A673 (cell line): ENCODE measurements around the gene WDR20. TPM values are rescaled to one million over a fixed set of nuclear protein-coding genes. Genes with fewer than 3 reads are reported as not detected.

Experiments
- BruUV-seq: library from RNA; stranded (reverse); fragments of 400-500 nt; replicated peaks from 2 replicates; lab custom pipeline; 2021; lab: Mats Ljungman, UMichigan
- CTCF ChIA-PET: fragments of 300-600 bp; sonication (Branson Sonifier 250); formaldehyde crosslinking; loops from one replicate; lab custom pipeline; 2022; ENCODE audit warnings: antibody characterized with exemption; lab: Charles Lee
- POLR2A ChIA-PET: fragments of 300-600 bp; sonication (Branson Sonifier 250); formaldehyde crosslinking; loops from one replicate; lab custom pipeline; 2022; ENCODE audit warnings: antibody characterized with exemption; ENCODE audit not compliant: low non-redundant PET; lab: Charles Lee
- DNase-seq: peaks from one replicate; pipeline ENCODE4 v3.0.0-alpha.2; 2015; ENCODE audit warnings: low spot score
- H3K27ac ChIP-seq: fragments of 200-600 bp; sonication (generic); 2 replicates; pipeline ENCODE4 v1.5.1; 2016; ENCODE audit warnings: mixed run types, low read depth, mild to moderate bottlenecking, mixed read lengths, antibody characterized with exemption, low read length; ENCODE audit not compliant: poor library complexity, severe bottlenecking
- H3K27me3 ChIP-seq: fragments of 200-600 bp; sonication (generic); replicated peaks from 2 replicates; pipeline ENCODE4 v1.6.1; 2017; ENCODE audit warnings: mixed run types, low read depth, mild to moderate bottlenecking, mixed read lengths, antibody characterized with exemption, low read length; ENCODE audit not compliant: insufficient read depth, poor library complexity
- H3K36me3 ChIP-seq: fragments of 200-600 bp; sonication (generic); 2 replicates; pipeline ENCODE4 v1.6.1; 2016; ENCODE audit warnings: mixed run types, mild to moderate bottlenecking, mixed read lengths, antibody characterized with exemption, low read length; ENCODE audit not compliant: insufficient read depth, poor library complexity, severe bottlenecking
- H3K4me1 ChIP-seq: fragments of 200-600 bp; sonication (generic); 2 replicates; pipeline ENCODE4 v1.6.1; 2017; ENCODE audit warnings: mixed run types, mild to moderate bottlenecking, mixed read lengths, antibody characterized with exemption, low read length; ENCODE audit not compliant: insufficient read depth, poor library complexity, severe bottlenecking
- H3K4me3 ChIP-seq: fragments of 200-600 bp; sonication (generic); 2 replicates; pipeline ENCODE4 v1.5.1; 2016; ENCODE audit warnings: low read depth, mixed run types, mild to moderate bottlenecking, mixed read lengths, low read length; ENCODE audit not compliant: poor library complexity, severe bottlenecking
- H3K9me3 ChIP-seq: fragments of 200-600 bp; sonication (generic); 2 replicates; pipeline ENCODE4 v1.6.1; 2016; ENCODE audit warnings: mixed run types, low read depth, mild to moderate bottlenecking, mixed read lengths, antibody characterized with exemption, low read length; ENCODE audit not compliant: poor library complexity, severe bottlenecking
- CTCF ChIP-seq: fragments of 300-800, 200-600 bp; sonication (generic); conservative IDR thresholded peaks from 2 replicates; pipeline ENCODE4 v1.5.1; 2017; ENCODE audit warnings: low read depth, mild to moderate bottlenecking, antibody characterized with exemption, low read length, moderate library complexity, mixed read lengths
- EZH2 ChIP-seq: fragments of 200-600 bp; sonication (generic); IDR thresholded peaks from 2 replicates; pipeline ENCODE4 v1.6.1; 2017; ENCODE audit warnings: borderline replicate concordance, low read depth, mild to moderate bottlenecking, mixed read lengths, antibody characterized with exemption, low read length; ENCODE audit not compliant: poor library complexity, severe bottlenecking
- intact Hi-C: fragments of 100-400 bp; cut with micrococcal nuclease; formaldehyde crosslinking; loops from one replicate; pipeline ENCODE4 v1.10.0; 2022; ENCODE audit not compliant: unreplicated experiment
- total RNA-seq: library from RNA; stranded (reverse); gene quantifications from 2 replicates; pipeline ENCODE4 v1.2.3, GENCODE V29; 2021

The WDR20 gene
- total RNA-seq, 1 experiment from 2014 or later: 28.3 TPM

- peak; percentile 79 for DNase-seq
- POLR2A ChIA-PET: no interaction called here
- Histone ChIP-seq H3K9me3 (no peaks in the 10 kb centered on the region), H3K36me3 (no peaks in the 10 kb centered on the region), H3K4me3 (peak overlapping the region; percentile 51), H3K27ac (peak overlapping the region; percentile 56), H3K27me3 (no peaks in the 10 kb centered on the region), H3K4me1 (peaks cover 6% of the 10 kb centered on the region)
- CTCF ChIA-PET: no interaction called here
- BruUV-seq: no TSS peak
- TF ChIP-seq CTCF: peak; percentile 82
- TF ChIP-seq EZH2: no peak
- intact Hi-C loops: loop anchor here (2.0 kb wide), 1 partner anchor 79 kb away; no protein-coding TSS in a partner anchor
Measured at GRCh38 chr14:102235275-102235897, 95.7 kb downstream of the WDR20 start.

DNA sequence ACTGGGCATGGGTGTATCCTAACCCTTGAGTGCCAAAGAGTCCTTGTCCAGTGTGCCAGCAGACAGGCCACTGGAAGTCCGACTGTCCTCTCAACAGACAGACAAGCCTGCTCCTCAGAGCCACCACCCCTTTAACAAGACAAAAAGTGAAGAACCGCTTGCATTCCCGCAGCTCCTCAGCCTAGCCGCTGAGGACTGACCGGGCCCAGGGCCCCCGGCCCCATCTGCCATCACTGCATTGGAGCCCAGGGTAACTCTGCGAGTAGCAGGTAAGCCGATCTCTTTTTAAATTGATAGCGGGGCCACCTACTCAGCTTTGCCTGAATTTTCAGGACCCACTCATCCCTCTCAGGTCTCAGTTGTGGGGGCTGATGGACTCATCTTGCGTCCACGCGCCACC lies 96.3 kb downstream of the WDR20 start:
- intact Hi-C loops: no loop called here
- BruUV-seq: no TSS peak
- no peaks in the 10 kb centered on the region for H3K36me3 ChIP-seq
- TF ChIP-seq EZH2: no peak
- TF ChIP-seq CTCF: no peak
- POLR2A ChIA-PET: no interaction called here
- H3K27ac ChIP-seq: no peak overlapping the region
- no peaks in the 10 kb centered on the region for H3K27me3 ChIP-seq
- no peaks in the 10 kb centered on the region for H3K9me3 ChIP-seq
- H3K4me1 ChIP-seq: peaks cover 6% of the 10 kb centered on the region
- DNase-seq: no peak
- no peak overlapping the region for H3K4me3 ChIP-seq
- CTCF ChIA-PET: no interaction called here

- ChIA-PET POLR2A (no interaction called here), CTCF (no interaction called here)
- Histone ChIP-seq H3K9me3 (no peaks in the 10 kb centered on the region), H3K36me3 (no peaks in the 10 kb centered on the region), H3K4me3 (no peak overlapping the region), H3K4me1 (peaks cover 6% of the 10 kb centered on the region), H3K27ac (no peak overlapping the region), H3K27me3 (no peaks in the 10 kb centered on the region)
- no TSS peak for BruUV-seq
- intact Hi-C loops: no loop called here
- DNase-seq: no peak
- no peak for TF ChIP-seq CTCF
- no peak for TF ChIP-seq EZH2
Measured at GRCh38 chr14:102238131-102238530, 98.4 kb downstream of the WDR20 start.
